Nephron (organoid): ENCODE results near the gene CDK19.
A peak's percentile ranks its signal among the peaks of the same experiment; 100 is the strongest.

ENCODE experiments used
- H3K27ac Mint-ChIP-seq, 3 experiments: 2 replicates each; pipeline ENCODE4 v1.8.0; 2020; ENCODE audit warnings: mixed read lengths in 3 of 3, mild to moderate bottlenecking in 2 of 3, moderate library complexity in 1 of 3
- H3K27me3 Mint-ChIP-seq: 2 replicates; pipeline ENCODE4 v1.8.0; 2021; ENCODE audit warnings: low read depth, mild to moderate bottlenecking, moderate library complexity, mixed read lengths
- H3K36me3 Mint-ChIP-seq: 2 replicates; pipeline ENCODE4 v1.8.0; 2020; ENCODE audit warnings: low read depth, mixed read lengths
- H3K4me1 Mint-ChIP-seq: 2 replicates; pipeline ENCODE4 v1.8.0; 2020; ENCODE audit warnings: mixed read lengths
- H3K4me3 Mint-ChIP-seq, 3 experiments: 2 replicates each; pipeline ENCODE4 v1.8.0; 2020; ENCODE audit warnings: mild to moderate bottlenecking in 3 of 3, mixed read lengths in 3 of 3, moderate library complexity in 2 of 3
- H3K9me3 Mint-ChIP-seq: 2 replicates; pipeline ENCODE4 v1.8.0; 2020; ENCODE audit warnings: mixed read lengths
- TF ChIP-seq, protein P1 (sequence below), 3 experiments: fragments of 200-600 bp; sonication (generic); IDR thresholded peaks; one replicate each; pipeline ENCODE4 v1.5.0; 2021; ENCODE audit warnings: antibody characterized with exemption in 3 of 3; ENCODE audit not compliant: unreplicated experiment in 3 of 3

The CDK19 gene

GRCh38 chr6:110703906-110704594, 111.2 kb downstream of the CDK19 start:
- Mint-ChIP-seq H3K4me1 (no peaks in the 10 kb centered on the region), H3K27me3 (no peaks in the 10 kb centered on the region), H3K4me3 (no peak overlapping the region), H3K9me3 (no peaks in the 10 kb centered on the region), H3K36me3 (peaks cover 6% of the 10 kb centered on the region), H3K27ac (no peak overlapping the region)
- TF ChIP-seq, protein P1, sequence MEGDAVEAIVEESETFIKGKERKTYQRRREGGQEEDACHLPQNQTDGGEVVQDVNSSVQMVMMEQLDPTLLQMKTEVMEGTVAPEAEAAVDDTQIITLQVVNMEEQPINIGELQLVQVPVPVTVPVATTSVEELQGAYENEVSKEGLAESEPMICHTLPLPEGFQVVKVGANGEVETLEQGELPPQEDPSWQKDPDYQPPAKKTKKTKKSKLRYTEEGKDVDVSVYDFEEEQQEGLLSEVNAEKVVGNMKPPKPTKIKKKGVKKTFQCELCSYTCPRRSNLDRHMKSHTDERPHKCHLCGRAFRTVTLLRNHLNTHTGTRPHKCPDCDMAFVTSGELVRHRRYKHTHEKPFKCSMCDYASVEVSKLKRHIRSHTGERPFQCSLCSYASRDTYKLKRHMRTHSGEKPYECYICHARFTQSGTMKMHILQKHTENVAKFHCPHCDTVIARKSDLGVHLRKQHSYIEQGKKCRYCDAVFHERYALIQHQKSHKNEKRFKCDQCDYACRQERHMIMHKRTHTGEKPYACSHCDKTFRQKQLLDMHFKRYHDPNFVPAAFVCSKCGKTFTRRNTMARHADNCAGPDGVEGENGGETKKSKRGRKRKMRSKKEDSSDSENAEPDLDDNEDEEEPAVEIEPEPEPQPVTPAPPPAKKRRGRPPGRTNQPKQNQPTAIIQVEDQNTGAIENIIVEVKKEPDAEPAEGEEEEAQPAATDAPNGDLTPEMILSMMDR (IDR thresholded peaks at IDR 0.05; ENCODE audit: unreplicated experiment in 3 of 3), result no peak

GRCh38 chr6:110703010-110703905, 112.0 kb downstream of the CDK19 start:
- Mint-ChIP-seq H3K27me3 (no peaks in the 10 kb centered on the region), H3K9me3 (peaks cover 2% of the 10 kb centered on the region), H3K36me3 (peaks cover 9% of the 10 kb centered on the region), H3K27ac (no peak overlapping the region), H3K4me1 (no peaks in the 10 kb centered on the region), H3K4me3 (no peak overlapping the region)
- TF ChIP-seq, protein P1 (IDR thresholded peaks at IDR 0.05; ENCODE audit: unreplicated experiment in 3 of 3), result no peak

DNA sequence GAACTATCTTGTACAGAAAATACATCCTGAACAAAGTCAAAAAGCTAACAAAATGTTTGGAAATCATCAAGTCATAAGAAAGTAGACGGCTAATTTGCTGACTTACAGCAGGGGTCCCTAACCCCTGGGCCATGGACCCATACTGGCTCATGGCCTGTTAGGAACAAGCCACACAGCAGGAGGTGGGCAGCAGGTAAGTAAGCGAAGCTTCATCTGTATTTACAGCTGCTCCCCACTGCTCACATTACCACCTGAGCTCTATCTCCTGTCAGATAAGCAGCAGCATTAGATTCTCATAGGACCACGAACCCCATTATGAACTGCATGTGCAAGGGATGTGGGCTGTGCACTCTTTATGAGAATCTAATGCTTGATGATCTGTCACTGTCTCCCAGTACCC, 115.5 kb downstream of the CDK19 start:
- Mint-ChIP-seq H3K27me3 (no peaks in the 10 kb centered on the region), H3K27ac (no peak overlapping the region), H3K36me3 (peaks cover 32% of the 10 kb centered on the region), H3K9me3 (peaks cover 24% of the 10 kb centered on the region), H3K4me1 (no peaks in the 10 kb centered on the region), H3K4me3 (no peak overlapping the region)
- TF ChIP-seq, protein P1 (IDR thresholded peaks at IDR 0.05; ENCODE audit: unreplicated experiment in 3 of 3), result no peak

DNA sequence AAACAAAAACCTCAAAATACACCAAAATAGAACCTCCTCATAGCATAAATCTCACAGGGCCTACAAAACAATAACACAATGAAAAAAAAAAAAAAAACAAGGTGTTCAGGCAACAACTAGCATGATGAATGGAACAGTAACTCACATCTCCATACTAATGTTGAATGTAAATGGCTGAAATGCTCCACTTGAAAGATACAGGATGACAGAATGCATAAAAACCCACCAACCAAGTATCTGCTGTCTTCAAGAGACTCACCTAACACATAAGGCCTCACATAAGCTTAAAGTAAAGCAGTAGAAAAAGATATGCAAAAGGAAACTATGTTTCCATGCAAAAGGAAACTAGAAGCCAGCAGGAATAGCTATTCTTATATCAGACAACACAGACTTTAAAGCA, 121.3 kb downstream of the CDK19 start:
- no peak overlapping the region for H3K4me3 Mint-ChIP-seq
- peak overlapping the region in 1 of 3 experiments; percentile 56 for H3K27ac Mint-ChIP-seq
- peaks cover 46% of the 10 kb centered on the region for H3K36me3 Mint-ChIP-seq
- TF ChIP-seq, protein P1 (IDR thresholded peaks at IDR 0.05; ENCODE audit: unreplicated experiment in 3 of 3), result no peak
- no peaks in the 10 kb centered on the region for H3K27me3 Mint-ChIP-seq
- H3K4me1 Mint-ChIP-seq, result no peaks in the 10 kb centered on the region
- H3K9me3 Mint-ChIP-seq, result peaks cover 31% of the 10 kb centered on the region

GRCh38 chr6:110693296-110693695, 122.0 kb downstream of the CDK19 start:
- H3K27me3 Mint-ChIP-seq, result no peaks in the 10 kb centered on the region
- peaks cover 42% of the 10 kb centered on the region for H3K36me3 Mint-ChIP-seq
- H3K4me1 Mint-ChIP-seq, result no peaks in the 10 kb centered on the region
- no peak overlapping the region for H3K4me3 Mint-ChIP-seq
- H3K27ac Mint-ChIP-seq, result peak overlapping the region in 1 of 3 experiments; percentile 56
- peaks cover 30% of the 10 kb centered on the region for H3K9me3 Mint-ChIP-seq
- TF ChIP-seq, protein P1 (IDR thresholded peaks at IDR 0.05; ENCODE audit: unreplicated experiment in 3 of 3), result no peak
